CD8-positive, alpha-beta memory T cell (primary cell): Measurements from ENCODE around the gene VEGFB. TPM values are rescaled to one million over a fixed set of nuclear protein-coding genes. Genes with fewer than 3 reads are reported as not detected.
A peak's percentile ranks its signal among the peaks of the same experiment; 100 is the strongest.

Source experiments
- CTCF ChIA-PET: fragments of 350-600 bp; sonication (Branson Sonifier 250); formaldehyde crosslinking; loops from one replicate; lab custom pipeline; 2021; ENCODE audit warnings: antibody characterized with exemption; lab: Charles Lee
- POLR2A ChIA-PET: fragments of 350-600 bp; sonication (Branson Sonifier 250); formaldehyde crosslinking; loops from one replicate; lab custom pipeline; 2021; ENCODE audit warnings: antibody characterized with exemption; lab: Charles Lee
- DNase-seq, 5 donors: peaks; one replicate each; pipeline versions ENCODE4 v3.0.0 to v3.0.0-alpha.2; 2020 to 2022; ENCODE audit warnings: mixed read lengths in 1 of 5
- H3K27ac ChIP-seq: one replicate; pipeline ENCODE4 v1.7.0; 2013; ENCODE audit warnings: low read depth, mild to moderate bottlenecking, low read length, moderate library complexity
- H3K27me3 ChIP-seq: 2 replicates; pipeline ENCODE4 v1.7.0; 2013; ENCODE audit warnings: low read length, mild to moderate bottlenecking; ENCODE audit not compliant: insufficient read depth, poor library complexity, severe bottlenecking
- H3K36me3 ChIP-seq: 2 replicates; pipeline ENCODE4 v1.7.0; 2013; ENCODE audit warnings: mild to moderate bottlenecking, low read length, moderate library complexity; ENCODE audit not compliant: insufficient read depth
- H3K4me1 ChIP-seq: 2 replicates; pipeline ENCODE4 v1.7.0; 2013; ENCODE audit warnings: mild to moderate bottlenecking, low read length, moderate library complexity; ENCODE audit not compliant: insufficient read depth
- H3K4me3 ChIP-seq: 2 replicates; pipeline ENCODE4 v1.7.0; 2013; ENCODE audit warnings: mild to moderate bottlenecking, low read length
- H3K9me3 ChIP-seq: 2 replicates; pipeline ENCODE4 v1.7.0; 2013; ENCODE audit warnings: mild to moderate bottlenecking, low read length
- H3K27ac Mint-ChIP-seq, 8 donors: one replicate each; pipeline ENCODE4 v1.8.0; 2020 to 2021; ENCODE audit warnings: mixed read lengths in 8 of 8, mild to moderate bottlenecking in 6 of 8, inconsistent platforms in 3 of 8, moderate library complexity in 3 of 8
- H3K27me3 Mint-ChIP-seq, 2 donors: one replicate each; pipeline ENCODE4 v1.8.0; 2020 to 2021; ENCODE audit warnings: mixed read lengths in 2 of 2, mild to moderate bottlenecking in 1 of 2, moderate library complexity in 1 of 2
- H3K36me3 Mint-ChIP-seq, 3 donors: one replicate each; pipeline ENCODE4 v1.8.0; 2020 to 2021; ENCODE audit warnings: mixed read lengths in 3 of 3, inconsistent platforms in 1 of 3, mild to moderate bottlenecking in 1 of 3
- H3K4me1 Mint-ChIP-seq, 3 donors: one replicate each; pipeline ENCODE4 v1.8.0; 2020 to 2021; ENCODE audit warnings: mixed read lengths in 3 of 3, inconsistent platforms in 1 of 3, mild to moderate bottlenecking in 1 of 3
- H3K4me3 Mint-ChIP-seq, 7 donors: one replicate each; pipeline ENCODE4 v1.8.0; 2020 to 2021; ENCODE audit warnings: mixed read lengths in 7 of 7, mild to moderate bottlenecking in 6 of 7, moderate library complexity in 4 of 7, inconsistent platforms in 2 of 7
- H3K9me3 Mint-ChIP-seq, 5 donors: one replicate each; pipeline ENCODE4 v1.8.0; 2020 to 2022; ENCODE audit warnings: mixed read lengths in 5 of 5, mild to moderate bottlenecking in 3 of 5, moderate library complexity in 2 of 5, inconsistent platforms in 1 of 5
- polyA plus RNA-seq: library from polyadenylated mRNA; unstranded; fragments of 300-500 nt; fragmentation: Illumina TruSeq; gene quantifications from one replicate; pipeline ENCODE4 v1.2.3, GENCODE V29; 2021
- total RNA-seq, 2 experiments: library from RNA; stranded (reverse); gene quantifications; one replicate each; pipeline ENCODE4 v1.2.3, GENCODE V29; 2021

Gene VEGFB
- total and polyA plus RNA-seq, 3 experiments from 2014 or later = 19.0 to 77.0 (median 71.9) TPM

DNA sequence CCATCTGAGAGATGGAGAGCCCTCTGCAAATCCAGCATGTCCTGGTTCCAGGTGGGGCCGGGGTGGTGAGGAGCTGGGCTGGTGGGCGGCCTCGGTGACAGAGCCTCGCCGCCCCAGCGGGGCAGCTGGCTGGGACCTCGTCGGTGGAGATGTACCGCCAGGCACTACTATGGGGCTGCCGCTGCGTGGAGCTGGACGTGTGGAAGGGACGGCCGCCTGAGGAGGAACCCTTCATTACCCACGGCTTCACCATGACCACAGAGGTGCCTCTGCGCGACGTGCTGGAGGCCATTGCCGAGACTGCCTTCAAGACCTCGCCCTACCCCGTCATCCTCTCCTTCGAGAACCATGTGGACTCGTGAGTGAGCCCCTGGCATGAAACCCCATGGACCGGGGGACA lies 24.0 kb downstream of the VEGFB start:
- Histone ChIP-seq H3K9me3 (no peaks in the 10 kb centered on the region), H3K27me3 (no peaks in the 10 kb centered on the region), H3K27ac (no peak overlapping the region), H3K36me3 (no peaks in the 10 kb centered on the region), H3K4me3 (no peak overlapping the region), H3K4me1 (no peaks in the 10 kb centered on the region)
- H3K4me3 Mint-ChIP-seq = no peak overlapping the region
- DNase-seq = no peak
- peaks cover 0 to 38% (median 5%) of the 10 kb centered on the region in 3 donors for H3K36me3 Mint-ChIP-seq
- H3K4me1 Mint-ChIP-seq = peaks cover 1 to 12% (median 6%) of the 10 kb centered on the region in 3 donors
- CTCF ChIA-PET = interaction anchor here (0.7 to 2.7 kb wide), 4 partner anchors 11 to 54 kb away, joined by 3 to 7 read pairs (median 4); no protein-coding TSS in a partner anchor
- POLR2A ChIA-PET = no interaction called here
- H3K27ac Mint-ChIP-seq = no peak overlapping the region
- H3K9me3 Mint-ChIP-seq = no peaks in the 10 kb centered on the region
- no peaks in the 10 kb centered on the region for H3K27me3 Mint-ChIP-seq

GRCh38 chr11:64258946-64259532 lies 24.7 kb downstream of the VEGFB start:
- Histone ChIP-seq H3K27ac (no peak overlapping the region), H3K36me3 (no peaks in the 10 kb centered on the region), H3K4me1 (no peaks in the 10 kb centered on the region), H3K27me3 (no peaks in the 10 kb centered on the region), H3K4me3 (no peak overlapping the region), H3K9me3 (no peaks in the 10 kb centered on the region)
- Mint-ChIP-seq H3K9me3 (no peaks in the 10 kb centered on the region), H3K36me3 (peaks cover 0 to 38% (median 5%) of the 10 kb centered on the region in 3 donors), H3K27me3 (no peaks in the 10 kb centered on the region), H3K4me3 (no peak overlapping the region), H3K4me1 (peaks cover 0 to 6% (median 6%) of the 10 kb centered on the region in 3 donors), H3K27ac (peak overlapping the region in 2 of 8 donors; percentile 34 to 52)
- no peak for DNase-seq
- ChIA-PET POLR2A (no interaction called here), CTCF (interaction anchor here (1.6 kb wide), 1 partner anchor 10 kb away, joined by 3 read pairs; no protein-coding TSS in a partner anchor)

DNA sequence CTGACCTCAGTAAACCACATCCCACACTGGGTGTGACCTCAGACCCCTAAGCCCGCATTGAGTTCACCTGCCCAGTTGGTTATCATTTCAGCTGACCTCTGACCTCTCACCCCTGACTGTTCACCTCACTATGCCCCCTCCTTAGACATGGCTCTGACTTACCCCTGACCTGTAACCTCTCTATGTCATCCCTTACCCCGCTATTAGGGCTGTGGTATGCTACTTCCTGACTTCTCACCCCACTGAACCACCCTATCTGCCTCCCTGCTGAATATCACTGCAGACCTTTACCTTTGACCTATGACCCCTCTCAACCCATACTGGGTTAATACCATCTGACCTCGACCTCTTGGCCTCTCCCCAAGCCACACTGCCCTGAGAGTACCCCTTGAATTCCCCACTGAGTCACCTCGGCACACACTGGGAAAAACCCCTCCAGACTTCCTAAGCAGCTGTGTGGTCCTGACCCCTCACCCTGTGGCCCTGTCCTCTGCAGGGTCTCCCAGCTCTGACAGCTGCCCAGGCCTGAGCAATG lies 25.2 kb downstream of the VEGFB start:
- Mint-ChIP-seq H3K9me3 (no peaks in the 10 kb centered on the region), H3K27me3 (no peaks in the 10 kb centered on the region), H3K36me3 (peaks cover 0 to 38% (median 5%) of the 10 kb centered on the region in 3 donors), H3K4me3 (no peak overlapping the region), H3K27ac (peak overlapping the region in 4 of 8 donors; percentile 34 to 58 (median 44)), H3K4me1 (peaks cover 0 to 6% (median 6%) of the 10 kb centered on the region in 3 donors)
- Histone ChIP-seq H3K27me3 (no peaks in the 10 kb centered on the region), H3K4me3 (no peak overlapping the region), H3K4me1 (no peaks in the 10 kb centered on the region), H3K9me3 (no peaks in the 10 kb centered on the region), H3K27ac (no peak overlapping the region), H3K36me3 (no peaks in the 10 kb centered on the region)
- no peak for DNase-seq
- ChIA-PET CTCF (interaction anchor here (2.1 kb wide), 1 partner anchor 55 kb away, joined by 8 read pairs; no protein-coding TSS in a partner anchor), POLR2A (no interaction called here)

GRCh38 chr11:64260147-64260708 lies 25.8 kb downstream of the VEGFB start:
- H3K4me1 Mint-ChIP-seq = peaks cover 0 to 6% (median 6%) of the 10 kb centered on the region in 3 donors
- CTCF ChIA-PET = interaction anchor here (1.1 to 2.1 kb wide), 3 partner anchors 9 to 56 kb away, joined by 3 to 8 read pairs (median 5); partner anchors contain the start of gene PLCB3

DNA sequence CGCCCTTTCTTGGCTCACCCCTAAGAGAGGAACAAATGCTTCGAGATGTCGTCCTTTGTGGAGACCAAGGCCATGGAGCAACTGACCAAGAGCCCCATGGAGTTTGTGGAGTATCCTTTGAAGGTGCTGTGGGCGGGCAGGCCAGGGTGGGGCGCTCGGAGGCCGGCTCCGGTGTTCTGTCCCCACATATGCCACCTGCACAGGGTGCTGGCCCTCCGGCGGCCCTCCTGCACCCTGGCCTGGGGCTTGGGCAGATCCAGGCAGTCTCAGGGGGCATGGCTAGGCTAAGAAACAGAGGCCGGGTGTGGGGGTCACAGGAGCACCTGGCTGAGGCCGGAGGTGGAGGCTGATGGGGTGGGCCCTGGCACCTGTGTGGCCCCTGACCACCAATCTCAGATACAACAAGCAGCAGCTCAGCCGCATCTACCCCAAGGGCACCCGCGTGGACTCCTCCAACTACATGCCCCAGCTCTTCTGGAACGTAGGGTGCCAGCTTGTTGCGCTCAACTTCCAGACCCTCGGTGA lies 27.2 kb downstream of the VEGFB start:
- Histone ChIP-seq H3K36me3 (no peaks in the 10 kb centered on the region), H3K27me3 (no peaks in the 10 kb centered on the region), H3K4me1 (no peaks in the 10 kb centered on the region), H3K27ac (no peak overlapping the region), H3K9me3 (no peaks in the 10 kb centered on the region), H3K4me3 (no peak overlapping the region)
- DNase-seq = no peak
- Mint-ChIP-seq H3K9me3 (no peaks in the 10 kb centered on the region), H3K36me3 (peaks cover 0 to 33% (median 5%) of the 10 kb centered on the region in 3 donors), H3K4me3 (no peak overlapping the region), H3K4me1 (peaks cover 0 to 6% (median 6%) of the 10 kb centered on the region in 3 donors), H3K27ac (no peak overlapping the region), H3K27me3 (no peaks in the 10 kb centered on the region)
- ChIA-PET CTCF (interaction anchor here (1.1 to 2.1 kb wide), 3 partner anchors 11 to 57 kb away, joined by 3 to 8 read pairs (median 5); partner anchors contain the start of gene PLCB3), POLR2A (no interaction called here)

More at GRCh38 chr11:64260147-64260708, 25.8 kb downstream of the VEGFB start:
- no peak for DNase-seq
- no peaks in the 10 kb centered on the region for H3K27me3 Mint-ChIP-seq
- no peaks in the 10 kb centered on the region for H3K9me3 ChIP-seq
- no peaks in the 10 kb centered on the region for H3K36me3 ChIP-seq
- no peaks in the 10 kb centered on the region for H3K9me3 Mint-ChIP-seq
- H3K27ac Mint-ChIP-seq = peak overlapping the region in 1 of 8 donors; percentile 58
- H3K4me3 ChIP-seq = no peak overlapping the region
- H3K4me3 Mint-ChIP-seq = peak overlapping the region in 2 of 7 donors; percentile 20 to 65
- H3K36me3 Mint-ChIP-seq = peaks cover 0 to 36% (median 5%) of the 10 kb centered on the region in 3 donors
- no peak overlapping the region for H3K27ac ChIP-seq
- no peaks in the 10 kb centered on the region for H3K4me1 ChIP-seq
- POLR2A ChIA-PET = no interaction called here
- H3K27me3 ChIP-seq = no peaks in the 10 kb centered on the region

GRCh38 chr11:64262271-64263002 lies 28.1 kb downstream of the VEGFB start:
- H3K9me3 Mint-ChIP-seq = no peaks in the 10 kb centered on the region

GRCh38 chr11:64263021-64263946 lies 28.9 kb downstream of the VEGFB start:
- ChIA-PET POLR2A (interaction anchor here (0.6 kb wide), 1 partner anchor 859 kb away, joined by 3 read pairs; the partner anchor contains the start of genes FAU and MRPL49), CTCF (interaction anchor here (0.9 to 1.8 kb wide), 5 partner anchors 11 to 59 kb away, joined by 3 to 7 read pairs (median 4); partner anchors contain the start of genes FERMT3, FKBP2 and PLCB3)
- no peak overlapping the region for H3K27ac ChIP-seq
- no peaks in the 10 kb centered on the region for H3K36me3 ChIP-seq
- peaks cover 3% of the 10 kb centered on the region for H3K4me1 ChIP-seq
- no peaks in the 10 kb centered on the region for H3K9me3 Mint-ChIP-seq
- H3K4me3 ChIP-seq = no peak overlapping the region
- no peak overlapping the region for H3K4me3 Mint-ChIP-seq
- H3K27me3 Mint-ChIP-seq = no peaks in the 10 kb centered on the region
- no peak overlapping the region for H3K27ac Mint-ChIP-seq
- no peaks in the 10 kb centered on the region for H3K9me3 ChIP-seq
- no peak for DNase-seq
- no peaks in the 10 kb centered on the region for H3K27me3 ChIP-seq
- peaks cover 0 to 26% (median 5%) of the 10 kb centered on the region in 3 donors for H3K36me3 Mint-ChIP-seq
- peaks cover 7 to 14% (median 11%) of the 10 kb centered on the region in 3 donors for H3K4me1 Mint-ChIP-seq

More at GRCh38 chr11:64262271-64263002, 28.1 kb downstream of the VEGFB start:
- H3K9me3 ChIP-seq = no peaks in the 10 kb centered on the region
- CTCF ChIA-PET = interaction anchor here (0.9 to 1.8 kb wide), 4 partner anchors 10 to 56 kb away, joined by 3 to 7 read pairs (median 4); partner anchors contain the start of genes FERMT3 and PLCB3
- H3K4me3 ChIP-seq = no peak overlapping the region
- POLR2A ChIA-PET = no interaction called here
- H3K4me1 ChIP-seq = no peaks in the 10 kb centered on the region
- no peak for DNase-seq
- no peaks in the 10 kb centered on the region for H3K36me3 ChIP-seq
- Mint-ChIP-seq H3K4me1 (peaks cover 0 to 6% (median 6%) of the 10 kb centered on the region in 3 donors), H3K36me3 (peaks cover 0 to 32% (median 5%) of the 10 kb centered on the region in 3 donors), H3K4me3 (no peak overlapping the region), H3K27ac (no peak overlapping the region), H3K27me3 (no peaks in the 10 kb centered on the region)
- no peak overlapping the region for H3K27ac ChIP-seq
- H3K27me3 ChIP-seq = no peaks in the 10 kb centered on the region
